NCI-H460 (cell line): ENCODE measurements around the gene MRPS35. TPM values are rescaled to one million over a fixed set of nuclear protein-coding genes. Genes with fewer than 3 reads are reported as not detected.

ENCODE experiments used
- DNase-seq: peaks from one replicate; pipeline ENCODE4 v3.0.0-alpha.2; 2016; ENCODE audit warnings: low read depth; ENCODE audit errors: extremely low read depth
- small RNA-seq, 2 experiments: library from RNA; depleted of rRNA; stranded (forward); fragments of <200 nt; gene quantifications; one replicate each; pipeline ENCODE3, GENCODE V24; 2014
- total RNA-seq: library from RNA; depleted of rRNA; stranded (reverse); fragments of >200 nt; shearing (Covaris generic); gene quantifications from 2 replicates; pipeline ENCODE4 v1.2.3, GENCODE V29; 2014; rRNA removed

The MRPS35 gene
- total RNA-seq, 1 experiment from 2014 or later: 139 TPM

DNA sequence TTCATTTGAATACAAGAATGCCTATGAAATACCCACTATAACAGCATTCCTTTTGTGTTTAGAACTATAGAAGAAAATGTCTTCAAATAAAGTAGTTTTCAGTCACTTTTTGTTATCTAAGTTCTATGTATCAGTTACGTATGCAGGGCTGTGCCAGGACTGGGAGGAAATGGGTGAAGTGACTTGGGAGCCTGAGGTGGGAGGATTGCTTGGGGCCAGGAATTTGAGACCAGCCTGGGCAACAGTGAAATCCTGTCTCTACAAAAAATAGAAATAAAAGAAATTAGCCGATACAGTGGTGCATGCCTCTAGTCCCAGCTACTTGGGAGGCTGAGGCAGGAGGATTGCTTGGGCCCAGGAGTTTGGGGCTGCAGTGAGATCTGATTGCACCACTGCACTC is 92.3 kb downstream of the MRPS35 start:
- DNase-seq: no peak

DNA sequence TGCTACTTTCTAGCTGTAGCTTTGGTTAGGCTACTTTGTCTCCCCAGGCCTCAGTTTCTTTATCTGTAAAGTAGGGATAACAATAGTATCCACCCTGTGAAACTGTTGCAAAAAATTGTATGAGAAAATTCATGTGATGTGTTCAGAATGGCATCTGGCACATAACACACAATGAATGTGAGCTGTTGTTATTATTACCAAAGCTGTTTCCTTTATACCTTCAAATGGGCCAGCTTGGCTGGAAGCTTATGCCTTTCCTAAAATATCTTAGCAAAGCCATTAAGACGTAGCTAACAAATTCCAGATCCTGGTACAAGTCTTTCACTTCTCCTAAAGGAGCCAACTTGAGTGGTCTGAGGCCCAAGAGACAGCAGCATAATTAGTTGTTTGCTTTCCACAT is 94.6 kb downstream of the MRPS35 start:
- DNase-seq: no peak

Small RNAs within 50 kb of the gene (small RNA-seq; reads per million reads assigned to genes)
- 0 reads per million in 2 experiments for gene RF00019

Other genes starting within 250 kb of the MRPS35 start
- gene PPFIBP1, start 186.6 kb upstream of the MRPS35 start, total RNA-seq: 66.2 and 75.1 TPM in 2 replicates
- gene REP15, start 14.4 kb upstream of the MRPS35 start, total RNA-seq: 0.23 and 0.30 TPM in 2 replicates
- 13.7 and 14.9 TPM in 2 replicates for gene KLHL42, start 69.4 kb downstream of the MRPS35 start, total RNA-seq
- not detected in 2 replicates for gene MANSC4, start 69.4 kb downstream of the MRPS35 start, total RNA-seq